NK-92 treated with Interleukin-12 subunit alpha and Interleukin-12 subunit beta, amount 100 ng/mL, for 24 hours (cell line): ENCODE measurements around the gene COL28A1.
"Not testable (repeated sequence)": the region's sequence is repeated elsewhere in the genome, so short reads cannot be mapped to it uniquely, and the experiment has no call there.

Experiments
- DNase-seq: peaks from one replicate; lab custom pipeline; 2025; lab: John Stamatoyannopoulos, UW

Gene COL28A1

DNA sequence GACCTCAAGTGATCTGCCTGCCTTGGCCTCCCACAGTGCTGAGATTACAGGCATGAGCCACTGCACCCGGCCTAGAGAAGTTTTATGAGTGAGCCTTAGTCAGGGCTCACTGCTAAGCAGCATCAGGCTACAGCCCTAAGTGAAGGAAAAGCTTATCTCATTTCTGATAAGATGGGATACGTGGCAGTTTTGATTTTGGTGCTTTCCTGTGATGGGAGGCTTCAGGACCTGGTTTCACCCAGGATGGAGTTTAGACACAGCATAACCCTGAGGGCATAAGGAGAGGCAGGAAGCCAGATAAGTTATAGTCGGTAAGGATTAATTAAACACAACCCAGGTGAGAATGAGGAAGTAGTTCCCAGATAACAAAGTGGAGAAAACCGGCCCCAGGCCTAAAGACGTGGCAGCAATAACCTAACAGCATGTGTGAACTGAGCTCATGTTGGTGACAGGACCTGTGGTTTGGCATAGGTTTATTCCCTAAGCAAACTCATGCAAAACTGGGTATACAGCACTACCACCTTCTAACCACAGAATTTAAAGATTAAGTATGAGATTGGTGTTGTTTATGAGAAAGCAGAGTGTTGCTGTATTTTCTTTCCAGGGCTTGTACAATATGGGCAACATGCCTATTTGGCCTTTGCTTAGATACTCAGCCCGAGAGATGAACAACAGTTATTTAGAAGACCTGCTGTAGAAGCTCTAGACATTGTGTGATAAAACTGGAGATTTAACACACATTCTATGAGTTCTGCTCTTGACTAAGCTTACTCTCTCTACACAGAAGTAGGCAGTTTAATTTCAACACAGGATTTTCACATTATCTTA, 119.4 kb downstream of the COL28A1 start:
- DNase-seq, result no peak

DNA sequence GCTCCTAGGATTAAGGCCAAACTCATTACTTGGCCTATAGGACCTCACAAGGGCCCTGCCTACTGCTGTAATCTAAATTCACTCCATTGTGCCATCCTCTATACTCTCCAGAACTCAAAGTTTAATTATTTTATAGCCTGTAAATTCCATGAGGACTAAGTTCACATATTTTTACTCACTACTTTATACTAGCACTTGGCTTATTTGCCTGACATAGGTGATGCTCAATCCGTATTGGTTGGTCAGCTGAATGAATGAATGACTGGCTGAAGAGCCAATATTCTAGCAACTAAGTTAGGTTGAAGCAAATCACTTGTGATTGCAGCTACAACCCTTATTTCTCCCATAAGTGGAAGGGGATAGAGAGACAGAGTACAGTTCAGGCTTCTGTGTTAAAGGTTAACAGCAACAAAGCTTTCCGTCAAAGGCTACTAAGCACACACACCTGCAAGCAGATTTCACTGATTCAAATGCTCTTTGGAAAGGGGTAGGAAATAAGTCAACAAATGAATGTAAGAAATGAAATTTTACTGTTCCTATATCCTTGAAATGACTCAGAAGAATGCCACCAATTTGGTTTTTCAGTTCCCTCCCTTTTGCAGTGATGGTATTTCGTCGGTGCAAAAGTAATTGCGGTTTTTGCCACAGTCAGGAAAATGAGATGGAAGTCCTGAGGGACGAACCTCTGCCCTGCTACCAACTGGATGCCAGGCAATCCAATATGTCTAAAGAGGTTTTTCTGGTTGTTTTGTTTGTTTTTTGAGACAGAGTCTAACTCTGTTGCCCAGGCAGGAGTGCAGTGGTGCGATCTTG, 120.7 kb downstream of the COL28A1 start:
- no peak for DNase-seq

DNA sequence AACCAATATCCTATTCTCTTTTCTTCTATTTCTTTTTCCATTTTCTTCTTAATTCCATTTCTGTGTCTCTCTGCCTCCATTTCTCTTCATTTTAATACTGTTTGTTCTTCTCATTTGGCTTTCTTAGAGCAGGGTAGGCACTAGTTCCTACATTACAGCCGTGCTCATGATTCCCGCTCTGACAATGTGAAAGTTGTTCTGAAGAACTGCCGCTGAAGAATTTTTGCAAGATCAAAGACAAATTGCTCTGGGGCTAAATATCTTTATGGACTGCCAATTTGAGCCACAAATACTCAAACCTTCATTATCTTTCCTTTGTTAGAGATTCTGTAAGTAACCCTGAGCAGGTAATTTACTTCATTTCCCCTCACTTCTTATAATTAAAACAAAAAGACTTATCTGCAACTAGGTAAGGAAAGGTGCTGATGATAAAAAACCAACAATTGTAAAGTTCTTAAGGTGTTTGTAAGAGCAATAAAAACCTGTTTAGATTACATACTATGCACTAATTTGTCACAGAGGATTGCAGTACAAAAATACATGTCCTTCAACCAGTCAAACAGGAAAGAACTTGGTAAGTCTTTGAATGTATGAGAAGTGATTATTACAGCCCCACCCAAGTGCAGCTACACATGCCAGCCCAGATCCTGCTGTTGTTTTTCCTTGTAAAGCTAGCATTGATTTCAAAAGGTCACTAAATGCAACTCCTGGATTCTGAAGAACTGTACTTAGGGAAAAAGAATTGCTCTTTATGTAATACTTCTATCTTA, 127.5 kb downstream of the COL28A1 start:
- DNase-seq, result no peak

DNA sequence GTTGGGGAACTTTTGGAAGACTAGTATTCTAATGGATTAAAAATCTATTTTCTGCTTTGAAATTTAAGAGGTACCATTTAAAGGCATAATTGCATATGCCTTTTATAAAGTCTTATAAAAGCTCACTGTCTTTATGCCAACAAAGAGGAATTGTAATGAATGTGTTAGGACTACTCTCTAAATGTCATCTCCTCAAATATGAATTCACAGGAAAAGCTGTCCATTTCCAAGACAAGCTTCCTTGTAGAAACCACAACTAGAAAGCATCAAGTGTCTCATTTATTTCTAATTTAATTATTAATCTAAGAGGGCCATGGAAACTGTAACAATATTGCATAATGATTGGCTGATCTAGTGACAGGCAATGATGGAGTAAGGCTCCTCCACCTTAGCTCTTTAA, 130.2 kb downstream of the COL28A1 start:
- no peak for DNase-seq

DNA sequence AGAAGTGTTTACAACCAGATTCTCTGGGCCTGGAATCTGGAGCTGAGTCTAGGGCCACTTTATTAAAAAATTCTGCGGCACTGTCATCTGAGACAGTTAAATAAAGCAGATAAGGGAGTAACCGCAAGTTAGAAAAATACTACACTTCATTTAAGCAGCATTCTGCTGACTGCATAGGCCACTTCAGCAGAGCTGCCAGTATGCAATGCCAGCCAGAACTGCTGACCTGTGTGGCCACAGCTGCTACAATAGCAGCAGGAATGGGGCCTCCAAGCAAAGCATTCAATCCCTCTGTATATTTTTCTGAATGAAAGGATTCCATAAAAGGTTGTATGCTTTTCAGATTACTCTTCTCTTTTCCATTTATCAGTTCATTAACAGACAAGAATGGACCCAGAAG, 136.0 kb downstream of the COL28A1 start:
- no peak for DNase-seq

DNA sequence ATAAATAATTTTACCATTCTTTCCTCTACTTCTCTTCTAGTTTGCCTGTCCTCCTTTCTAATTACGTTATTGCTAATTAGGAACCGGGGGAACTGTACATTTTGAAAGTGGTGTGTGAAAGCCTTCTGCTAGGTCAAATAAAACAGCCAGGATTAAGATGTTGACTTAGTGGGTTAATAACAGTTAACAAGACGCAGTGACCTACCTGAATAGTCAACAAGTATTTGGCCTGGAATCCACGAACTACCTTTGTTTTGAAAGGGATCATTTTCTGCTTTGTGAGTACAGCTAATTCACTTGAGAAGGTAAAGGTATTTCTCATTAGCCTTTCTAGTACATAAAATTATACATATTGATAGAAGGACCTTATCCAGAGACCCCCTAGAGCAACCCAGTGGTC, 139.9 kb downstream of the COL28A1 start:
- no peak for DNase-seq

DNA sequence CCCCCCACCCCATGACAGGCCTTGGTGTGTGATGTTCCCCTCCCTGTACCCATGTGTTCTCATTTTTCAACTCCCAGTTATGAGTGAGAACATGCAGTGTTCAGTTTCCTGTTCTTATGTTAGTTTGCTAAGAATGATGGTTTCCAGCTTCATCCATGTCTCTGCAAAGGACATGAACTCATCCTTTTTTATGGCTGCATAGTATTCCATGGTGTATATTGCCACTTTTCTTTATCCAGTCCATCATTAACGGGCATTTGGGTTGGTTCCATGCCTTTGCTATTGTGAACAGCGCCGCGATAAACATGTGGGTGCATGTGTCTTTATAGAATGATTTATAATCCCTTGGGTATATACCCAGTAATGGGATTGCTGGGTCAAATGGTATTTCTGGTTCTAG, 147.5 kb downstream of the COL28A1 start:
- DNase-seq, result not testable (repeated sequence)

DNA sequence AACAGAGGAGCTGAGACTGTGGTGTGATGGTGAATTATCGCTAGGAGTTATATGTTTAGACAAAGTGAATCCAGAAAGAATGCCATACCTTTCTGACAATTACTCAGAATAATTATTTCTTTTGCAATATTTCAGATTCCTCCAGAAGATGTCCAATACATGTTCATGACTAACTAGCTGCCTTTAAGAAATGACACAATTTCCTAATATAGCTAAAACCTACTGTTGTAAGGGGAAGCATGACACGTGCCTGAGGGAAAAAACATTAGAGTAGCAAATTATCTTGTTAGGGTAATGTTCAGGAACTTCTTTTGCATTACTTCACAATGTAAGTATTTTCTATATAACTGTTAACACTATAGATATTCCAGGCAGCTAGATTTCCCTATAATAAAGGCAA, 150.3 kb downstream of the COL28A1 start:
- no peak for DNase-seq

DNA sequence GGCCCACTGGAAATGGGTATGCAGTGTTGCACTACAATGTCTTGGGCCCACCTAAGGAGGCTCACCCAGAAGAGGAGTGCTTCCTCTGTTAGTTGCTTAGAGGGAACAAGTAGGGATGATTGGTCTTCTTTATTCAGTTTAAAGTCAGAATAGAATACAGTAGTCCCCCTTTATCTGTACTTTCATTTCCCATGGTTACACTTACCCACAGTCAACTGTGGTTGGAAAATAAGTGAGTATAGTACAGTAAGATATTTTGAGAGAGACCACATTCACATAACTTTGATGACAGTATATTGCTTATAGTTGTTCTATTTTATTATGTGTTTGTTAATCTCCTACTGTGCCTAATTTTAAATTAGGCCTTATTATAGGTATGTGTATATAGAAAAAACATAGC, 151.4 kb downstream of the COL28A1 start:
- no peak for DNase-seq

DNA sequence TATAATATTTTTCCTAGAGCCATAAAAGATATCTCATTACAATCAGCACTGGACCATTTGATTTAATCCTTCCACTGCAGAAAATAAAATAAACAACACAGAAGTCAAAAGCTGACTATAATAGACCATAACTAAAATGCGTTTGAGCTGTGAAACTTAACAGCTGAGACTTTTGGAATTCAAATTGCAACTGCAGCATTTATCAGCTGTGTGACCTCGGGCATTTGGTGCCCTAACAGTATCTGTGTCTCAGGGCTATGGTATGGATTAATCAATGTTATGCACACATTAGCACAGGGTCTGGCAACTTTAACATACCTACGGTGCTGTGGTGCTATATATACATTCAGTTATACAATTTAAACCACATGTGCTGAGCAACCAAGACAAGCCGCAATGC, 160.1 kb downstream of the COL28A1 start:
- no peak for DNase-seq

DNA sequence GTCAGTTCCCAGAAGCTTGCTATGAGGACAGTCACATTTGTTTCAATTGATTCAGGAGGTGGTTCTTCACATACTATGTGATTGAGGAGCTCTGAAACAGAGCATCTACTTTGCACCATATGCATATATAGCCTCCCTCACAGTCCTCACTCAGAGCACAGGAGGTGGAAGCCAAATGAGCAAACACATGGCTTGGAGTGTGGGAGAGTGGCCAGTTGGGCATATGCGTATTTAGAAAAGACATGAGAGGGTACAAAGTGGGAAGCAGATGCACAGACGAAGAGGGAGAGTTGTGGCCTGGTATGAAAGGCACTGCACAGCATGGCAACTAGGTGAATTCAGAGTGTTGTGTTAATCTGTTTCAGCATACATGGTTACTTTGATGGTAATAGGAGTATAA, 165.6 kb downstream of the COL28A1 start:
- DNase-seq, result no peak

DNA sequence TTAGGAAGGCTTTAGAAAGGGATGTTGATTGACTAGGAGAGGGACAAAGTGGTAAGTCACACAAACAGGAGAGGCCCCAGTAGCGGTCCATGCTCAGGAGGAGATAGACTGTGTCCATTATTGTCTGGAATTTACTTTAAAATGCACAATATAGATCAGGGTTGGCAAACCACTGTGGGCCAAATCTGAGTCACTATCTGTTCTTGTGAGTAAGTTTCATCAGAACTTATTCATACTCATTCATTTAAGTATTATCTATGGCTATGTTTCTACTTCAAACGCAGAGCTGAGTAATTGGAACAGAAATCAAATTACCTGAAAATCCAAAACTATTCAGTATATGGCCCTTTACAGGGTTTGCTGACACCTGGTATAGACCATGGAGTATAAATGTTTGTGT, 166.5 kb downstream of the COL28A1 start:
- DNase-seq, result no peak

DNA sequence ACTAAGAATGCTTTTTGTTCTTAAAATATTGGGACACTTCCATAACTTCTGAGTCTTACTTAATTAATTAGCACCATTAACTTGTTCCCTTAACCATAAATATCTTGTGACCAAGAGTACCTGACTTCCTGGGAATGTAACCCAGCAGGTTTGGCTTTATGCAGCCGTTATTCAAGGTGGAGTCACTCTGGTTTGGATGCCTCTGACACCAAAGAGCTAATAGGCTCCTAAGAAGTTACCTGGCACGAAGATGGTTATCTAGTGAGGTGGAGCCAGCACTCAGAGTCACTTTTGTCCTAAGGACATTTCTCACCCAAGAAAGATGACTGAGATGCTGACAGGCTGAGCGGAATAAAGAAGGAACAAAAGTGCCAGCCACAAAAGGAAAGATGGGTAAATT, 181.0 kb downstream of the COL28A1 start:
- DNase-seq, result no peak

DNA sequence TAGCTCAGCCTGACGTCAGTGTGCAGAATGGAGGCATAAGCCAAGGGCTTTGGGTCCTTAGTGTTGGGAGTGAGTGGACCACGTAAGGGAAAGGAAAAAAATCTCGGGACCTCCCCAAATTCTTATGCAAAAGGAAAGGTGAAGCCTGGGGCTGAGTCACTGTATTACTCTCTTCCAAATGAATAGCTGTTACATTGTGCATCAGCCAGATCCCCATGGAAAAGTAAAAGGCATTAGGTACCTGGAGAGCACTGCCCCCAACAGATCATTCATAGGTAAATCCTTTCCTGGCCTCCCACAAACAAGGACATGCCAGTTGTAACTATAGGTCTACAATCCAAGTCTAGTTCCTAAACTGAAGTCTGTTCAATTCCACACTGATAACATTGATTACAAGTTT, 182.8 kb downstream of the COL28A1 start:
- DNase-seq, result no peak

DNA sequence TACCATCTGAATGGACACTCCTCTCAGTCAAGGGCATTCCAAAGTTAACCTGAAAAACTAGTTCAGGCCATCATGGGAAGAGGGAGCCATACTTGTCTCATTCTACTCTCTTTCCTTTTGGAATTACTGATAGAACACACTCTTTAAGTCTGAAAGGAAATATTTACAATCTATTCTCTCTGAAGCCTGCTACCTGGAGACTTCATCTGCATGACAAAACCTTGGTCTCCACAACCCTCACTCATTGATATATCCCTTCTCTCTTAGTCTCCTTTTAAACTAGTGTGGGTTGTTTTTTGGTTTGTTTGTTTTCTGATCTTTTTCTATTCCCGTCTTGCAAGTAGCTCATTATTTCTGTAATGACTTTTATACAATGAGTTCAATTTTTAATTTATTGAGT, 183.8 kb downstream of the COL28A1 start:
- DNase-seq, result no peak

DNA sequence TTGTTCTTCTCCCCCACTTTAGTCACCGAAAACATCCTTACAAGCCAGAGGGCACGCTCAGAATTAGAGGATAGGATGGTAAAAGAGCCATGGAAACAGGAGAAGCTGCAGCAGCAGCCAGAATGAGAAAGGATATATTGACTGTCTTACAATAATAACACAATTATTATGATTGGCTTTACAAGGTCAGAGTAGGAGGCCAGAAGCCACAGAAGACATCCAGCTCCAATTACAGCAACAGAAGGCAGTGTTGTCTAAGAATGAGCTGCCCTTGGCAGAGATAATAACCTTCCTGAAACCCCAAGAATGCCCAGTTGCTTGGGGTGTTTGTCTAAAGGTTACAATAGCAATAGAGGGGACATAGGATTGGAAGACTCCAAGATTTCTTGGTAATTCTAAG, 184.5 kb downstream of the COL28A1 start:
- DNase-seq, result no peak

DNA sequence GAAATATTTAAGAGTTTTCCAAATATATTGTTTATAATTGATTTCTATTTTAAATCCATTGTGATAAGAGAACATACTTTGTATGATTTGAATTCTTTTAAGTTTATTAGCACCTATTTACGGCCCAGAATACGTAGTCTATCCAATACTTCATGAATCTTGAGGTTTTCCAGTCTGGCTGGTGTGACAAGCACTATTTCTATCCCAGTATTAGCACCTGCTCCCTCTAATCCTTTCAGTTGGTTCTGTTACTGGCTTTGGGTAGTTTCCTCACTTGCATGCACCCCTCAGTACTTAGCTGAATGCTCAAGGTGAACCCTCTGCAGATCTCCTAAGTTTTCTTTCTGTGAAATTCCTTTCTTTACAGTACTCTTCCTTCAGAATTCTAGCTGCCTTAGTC, 186.5 kb downstream of the COL28A1 start:
- no peak for DNase-seq

DNA sequence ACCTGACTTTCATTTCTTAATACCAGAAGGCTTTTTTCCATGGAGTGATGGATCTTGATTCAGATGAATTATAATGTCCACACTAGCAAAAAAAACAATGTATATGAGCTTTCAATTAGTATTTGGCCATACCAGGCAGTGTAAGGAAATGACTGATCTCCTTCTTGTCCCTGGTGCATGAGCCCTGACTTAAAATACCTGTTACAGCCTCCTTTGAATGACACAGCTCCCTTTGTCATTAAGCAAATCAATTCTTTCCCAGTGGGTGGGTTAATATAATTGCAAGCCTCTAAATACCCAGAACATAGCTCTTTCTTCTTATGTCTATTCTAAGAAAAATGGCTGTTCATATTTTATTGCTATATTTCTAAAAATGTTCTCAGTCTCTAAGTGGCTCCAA, 188.6 kb downstream of the COL28A1 start:
- DNase-seq, result no peak

DNA sequence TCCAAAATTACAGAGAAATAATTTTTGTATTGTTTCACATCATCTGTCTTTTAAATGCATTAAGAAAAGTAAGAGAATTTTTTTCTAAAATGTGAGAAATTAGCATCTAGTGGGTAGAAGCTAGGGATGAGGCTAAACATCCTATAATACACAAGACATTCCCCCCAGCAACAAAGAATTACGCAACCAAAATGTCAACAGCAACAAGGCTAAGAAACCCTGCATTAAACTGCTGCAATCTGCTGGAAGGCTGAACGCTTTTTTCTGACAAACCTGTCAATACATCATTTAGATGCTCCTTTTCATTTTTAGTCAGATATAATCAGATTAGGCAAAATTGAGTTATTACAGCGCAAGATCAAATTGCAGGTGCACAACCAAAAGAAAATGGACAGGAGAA, 191.1 kb downstream of the COL28A1 start:
- no peak for DNase-seq

DNA sequence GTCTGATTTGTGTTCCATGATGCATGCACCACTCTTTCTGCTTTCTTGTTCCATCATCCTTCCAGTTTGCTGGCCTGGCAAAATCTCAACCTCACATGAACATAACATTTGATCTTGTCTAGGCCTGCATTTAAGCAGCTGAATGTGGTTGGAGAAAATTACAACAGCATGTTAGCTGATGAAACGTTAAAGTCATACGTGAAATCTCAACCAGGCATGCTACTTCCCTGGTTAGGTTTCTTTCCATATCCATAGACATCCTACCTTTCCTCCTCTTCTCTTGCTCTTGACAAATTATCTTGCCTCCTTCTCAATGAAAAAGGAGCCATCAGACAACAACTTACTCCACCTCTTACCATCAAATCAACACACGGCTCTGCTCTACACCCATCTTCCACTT, 199.8 kb downstream of the COL28A1 start:
- DNase-seq, result no peak

DNA sequence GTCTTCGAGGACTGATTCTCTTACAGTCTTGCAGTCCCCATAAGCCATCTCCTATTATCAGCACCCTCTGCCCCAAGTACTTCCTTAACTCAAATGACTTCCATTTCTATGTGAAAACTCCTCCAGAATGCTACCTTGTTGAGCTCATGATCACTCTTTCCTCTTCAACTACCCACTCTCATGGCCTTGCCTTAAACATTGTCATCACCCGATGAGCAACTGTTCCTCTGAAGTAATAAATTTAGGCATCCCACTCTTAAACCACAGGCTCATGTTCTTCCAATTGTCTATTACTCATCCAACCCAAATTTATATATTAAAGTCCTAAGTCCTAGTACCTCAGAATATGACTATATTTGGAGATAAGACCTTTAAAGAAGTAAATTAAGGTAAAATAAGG, 200.5 kb downstream of the COL28A1 start:
- DNase-seq, result no peak

DNA sequence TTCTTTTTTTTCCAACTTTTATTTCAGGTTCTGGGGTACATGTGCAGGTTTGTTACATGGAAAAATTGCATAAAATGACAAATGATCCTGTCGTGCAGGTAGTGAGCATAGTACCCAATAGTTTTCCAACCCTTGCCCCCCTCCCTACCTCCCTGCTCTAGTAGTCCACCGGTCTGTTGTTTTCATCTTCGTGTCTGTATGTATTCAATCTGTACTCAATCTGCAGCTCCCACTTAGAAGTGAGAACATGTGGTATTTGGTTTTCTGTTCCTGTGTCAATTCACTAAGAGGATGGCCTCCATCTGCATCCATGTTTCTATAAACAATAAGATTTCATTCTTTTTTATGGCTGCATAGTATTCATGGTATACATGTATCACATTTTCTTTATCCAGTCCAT, 202.1 kb downstream of the COL28A1 start:
- no peak for DNase-seq

DNA sequence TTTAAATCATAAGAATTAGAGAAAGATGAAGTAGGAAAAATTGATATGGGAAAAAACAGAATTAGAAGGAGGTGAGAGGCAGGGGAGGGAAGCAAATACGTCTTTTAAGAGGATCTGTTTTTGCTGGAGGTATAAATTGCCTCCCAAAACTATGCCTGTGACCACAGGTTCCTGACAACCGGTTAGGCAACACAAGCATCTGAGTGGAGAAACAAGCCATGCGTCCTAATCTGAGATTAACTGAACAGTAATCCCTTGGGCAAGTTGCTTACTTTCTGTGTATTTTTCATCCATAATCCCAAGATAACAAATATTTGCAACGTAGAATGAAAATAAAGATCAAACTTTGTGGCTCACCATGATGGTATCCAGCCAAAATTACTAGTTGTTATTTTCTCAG, 204.2 kb downstream of the COL28A1 start:
- DNase-seq, result no peak
